ENCODE results near the gene FAM13B.

DNA sequence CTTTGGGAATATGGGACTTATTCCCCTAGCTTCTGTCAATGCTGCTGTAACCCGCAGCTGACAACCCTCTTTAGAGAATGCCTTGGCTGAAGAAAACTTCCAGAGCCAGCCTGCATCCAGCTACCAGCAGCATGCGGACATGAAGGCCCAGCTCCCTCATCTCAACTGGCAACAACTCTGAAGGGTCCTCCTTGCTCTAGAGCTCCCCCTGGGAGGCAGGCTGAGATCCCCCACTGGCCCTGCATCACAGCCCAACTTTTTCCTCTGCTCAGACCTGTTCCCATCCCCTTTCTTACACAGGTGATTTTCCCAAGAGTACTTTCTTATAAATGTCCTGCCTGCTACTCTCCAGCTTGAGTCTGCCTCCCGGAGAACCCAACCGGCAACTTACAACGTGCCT is 32.2 kb upstream of the FAM13B start:
- no peak for TF ChIP-seq POLR2AphosphoS5 (IDR thresholded peaks at IDR 0.05; ENCODE audit: borderline replicate concordance, low read depth, low read length)
- TF ChIP-seq EZH2 (IDR thresholded peaks at IDR 0.05): no peak
